Measurements from ENCODE around the gene ATG7.

The ATG7 gene

GRCh38 chr3:11367143-11367693 is 95.0 kb downstream of the ATG7 start:
- no peak for DNase-seq

DNA sequence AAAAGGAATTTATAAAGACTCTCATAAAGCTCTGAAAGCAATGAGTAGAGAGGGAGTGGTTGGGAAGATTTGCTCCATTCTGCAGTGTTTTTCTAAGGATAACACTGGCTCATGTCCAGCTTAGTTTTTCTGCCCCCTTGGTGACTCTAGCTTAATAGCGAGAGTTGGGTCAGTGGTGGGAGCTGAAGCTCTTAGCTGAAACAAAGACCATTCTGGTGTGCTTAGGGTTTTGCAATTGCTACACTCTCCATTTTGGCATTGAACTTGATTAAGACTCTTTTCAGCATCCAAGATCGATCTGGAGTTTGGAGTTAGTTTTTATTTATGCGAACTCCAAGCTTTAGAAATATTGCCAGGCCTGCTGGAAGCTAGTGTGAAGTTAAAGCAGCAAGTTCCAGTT is 98.0 kb downstream of the ATG7 start:
- no peak for DNase-seq

DNA sequence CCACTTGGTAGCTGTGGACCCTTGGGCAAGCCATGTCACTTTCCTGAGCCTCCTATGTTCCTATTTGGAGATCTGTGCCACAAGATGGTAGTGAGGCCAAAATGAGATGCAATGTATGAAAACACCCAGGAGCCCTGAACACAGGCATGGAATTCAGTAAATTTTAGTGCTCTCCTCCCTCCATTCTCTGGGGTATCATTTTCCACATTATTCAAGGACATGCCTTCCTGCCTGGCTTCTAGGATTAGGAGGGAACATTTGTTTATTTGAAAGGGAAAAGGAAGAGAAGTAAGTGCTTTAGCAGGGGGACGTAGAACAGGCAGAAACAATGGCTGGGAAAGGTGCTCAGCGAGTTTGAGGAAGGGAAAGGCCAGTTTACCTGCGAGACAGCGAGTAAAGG is 98.8 kb downstream of the ATG7 start:
- no peak for DNase-seq

DNA sequence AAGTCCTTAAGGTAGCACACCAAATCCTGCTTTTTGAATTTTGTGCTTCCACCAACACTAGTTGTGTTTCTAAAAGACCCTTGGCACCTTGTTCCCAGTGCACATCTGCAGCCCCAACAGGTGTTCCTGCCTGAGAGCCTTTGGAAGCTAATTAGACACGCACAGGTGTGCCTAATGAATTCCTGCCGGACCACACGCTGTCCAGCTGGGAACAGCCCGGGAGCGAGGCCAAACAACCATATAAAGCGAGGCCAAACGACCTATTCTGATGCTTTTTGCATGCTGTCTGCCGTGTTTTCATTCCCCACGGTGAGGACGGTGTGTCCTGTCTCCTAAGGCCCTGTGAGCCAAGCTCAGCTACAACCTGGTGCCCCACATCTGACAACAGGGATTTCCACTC is 99.5 kb downstream of the ATG7 start:
- DNase-seq: peak; percentile 6 to 62

GRCh38 chr3:11373235-11373634 is 101.0 kb downstream of the ATG7 start:
- peak; percentile 16 to 60 for DNase-seq

- DNase-seq: no peak
These were observed 101.5 kb downstream of the ATG7 start for GRCh38 chr3:11373654-11374053.

- no peak for DNase-seq
These were observed 103.3 kb downstream of the ATG7 start for GRCh38 chr3:11375333-11376088.

- no peak for DNase-seq
These were observed 105.5 kb downstream of the ATG7 start for GRCh38 chr3:11377719-11378118.

DNA sequence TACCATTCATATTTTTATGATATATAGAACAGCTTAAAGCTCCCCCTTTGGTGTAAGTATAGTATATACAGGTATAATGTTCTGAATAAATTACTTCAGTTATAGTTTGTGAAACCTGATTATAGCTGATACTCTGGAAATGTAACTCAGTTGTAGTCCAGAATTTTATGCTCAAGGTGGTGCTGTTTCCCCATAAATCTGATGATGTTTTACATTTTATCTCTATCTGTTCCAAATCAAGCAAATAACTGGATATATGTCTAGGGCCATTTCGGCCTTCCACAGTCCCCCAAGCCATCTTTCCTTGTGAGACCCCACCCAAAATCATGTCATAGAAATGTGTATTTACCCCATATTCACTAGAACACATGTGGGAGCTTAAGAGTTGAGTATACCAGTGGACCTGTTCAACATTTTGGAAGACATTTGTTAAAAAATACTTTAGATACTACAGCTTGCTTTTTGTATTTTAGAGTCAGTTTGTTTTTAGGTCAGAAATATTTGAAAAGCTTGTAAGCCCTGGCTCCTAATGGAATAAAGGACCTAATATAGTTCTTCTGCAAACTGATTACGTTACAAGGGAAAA is 107.1 kb downstream of the ATG7 start:
- DNase-seq: peak; percentile 11 to 21

DNA sequence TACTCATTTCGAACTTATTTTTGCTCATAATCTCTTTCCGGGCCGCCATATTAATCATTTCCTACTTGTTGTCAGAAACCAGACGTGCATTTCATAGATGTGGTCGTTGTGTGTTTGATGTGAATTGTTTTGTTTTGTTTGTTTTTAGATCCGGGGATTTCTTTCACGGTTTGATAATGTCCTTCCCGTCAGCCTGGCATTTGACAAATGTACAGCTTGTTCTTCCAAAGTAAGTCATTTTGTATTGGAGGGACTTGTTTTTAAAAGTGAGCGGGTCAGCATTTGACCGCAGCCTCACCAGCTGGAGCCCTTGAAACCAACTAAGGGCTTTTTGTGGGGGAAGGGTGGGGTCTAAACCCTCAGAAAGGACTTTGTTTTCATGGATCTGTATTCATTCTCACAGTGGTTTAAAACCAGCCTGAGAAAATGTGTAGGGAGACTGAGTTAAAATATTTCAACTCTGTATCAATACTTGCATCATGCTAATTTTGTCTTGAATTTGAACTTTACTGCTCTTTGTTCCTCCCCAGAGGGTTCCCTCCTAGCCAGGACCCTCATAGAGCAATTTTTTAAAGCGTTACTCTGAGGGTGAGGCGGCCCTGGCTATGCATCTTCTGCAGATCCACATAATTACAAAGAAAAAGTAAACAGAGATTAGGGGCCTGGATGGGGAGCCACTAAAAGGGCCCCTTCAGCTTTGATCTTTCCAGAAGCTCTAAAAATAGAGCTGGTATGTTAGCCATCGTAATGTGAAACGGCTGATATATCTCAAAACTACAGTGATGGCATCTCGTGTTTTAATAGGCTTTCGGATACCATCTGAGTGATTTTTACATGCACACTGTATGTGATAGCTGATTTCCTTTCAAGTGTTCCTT is 107.9 kb downstream of the ATG7 start:
- no peak for DNase-seq

GRCh38 chr3:11381141-11381540 is 108.9 kb downstream of the ATG7 start:
- peak in 1 of 2 experiments; percentile 57 for DNase-seq

DNA sequence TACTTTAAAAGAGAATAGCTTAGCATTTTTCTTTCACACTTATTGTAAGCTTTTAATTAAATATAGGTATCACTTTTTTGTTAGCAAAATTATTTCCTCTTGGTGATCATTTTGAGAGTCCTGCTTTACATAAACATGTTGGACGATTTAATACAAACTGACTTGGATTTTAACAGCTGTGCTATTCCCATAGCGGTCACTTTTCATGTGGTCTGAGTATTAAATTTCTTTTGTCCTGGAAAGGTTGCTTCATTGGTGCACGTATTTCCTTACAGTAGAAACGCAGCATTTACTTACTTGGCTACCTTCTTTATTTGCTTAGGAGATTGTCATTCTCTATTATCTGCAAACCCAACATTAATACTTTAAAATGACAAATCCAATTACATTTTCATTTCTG is 109.4 kb downstream of the ATG7 start:
- peak; percentile 2 to 57 for DNase-seq

DNA sequence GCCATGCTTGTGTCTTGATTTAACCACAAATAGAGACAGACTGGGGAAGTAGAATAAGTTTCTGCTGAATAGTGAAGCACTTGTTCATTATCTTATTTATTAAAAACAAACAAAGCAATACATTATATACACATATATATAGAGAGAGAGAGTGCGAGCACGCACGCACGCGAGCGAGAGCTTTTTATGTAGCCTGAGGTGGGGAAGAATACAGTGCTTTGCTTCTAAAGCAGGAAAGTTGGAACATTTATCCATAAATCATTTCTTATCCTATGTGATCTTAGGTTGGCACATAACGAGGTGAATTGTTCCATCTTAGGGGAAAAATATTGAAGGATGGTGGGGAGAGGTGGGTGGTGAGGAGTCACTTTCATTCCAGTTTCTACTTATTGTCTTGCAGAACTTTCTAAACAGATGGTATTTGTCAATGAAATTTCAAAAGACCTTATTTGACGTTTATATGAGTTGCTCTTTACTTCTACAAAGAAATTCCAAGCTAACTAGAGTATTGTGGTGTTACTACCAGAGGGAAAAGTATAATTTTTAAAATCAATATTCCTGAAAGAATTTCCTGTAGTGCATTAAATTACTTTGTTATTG is 110.0 kb downstream of the ATG7 start:
- DNase-seq: no peak

- DNase-seq: no peak
These were observed 111.9 kb downstream of the ATG7 start for GRCh38 chr3:11384074-11384473.

- DNase-seq: no peak
These were observed 113.1 kb downstream of the ATG7 start for GRCh38 chr3:11385326-11385725.

GRCh38 chr3:11385891-11386290 is 113.7 kb downstream of the ATG7 start:
- DNase-seq: no peak

DNA sequence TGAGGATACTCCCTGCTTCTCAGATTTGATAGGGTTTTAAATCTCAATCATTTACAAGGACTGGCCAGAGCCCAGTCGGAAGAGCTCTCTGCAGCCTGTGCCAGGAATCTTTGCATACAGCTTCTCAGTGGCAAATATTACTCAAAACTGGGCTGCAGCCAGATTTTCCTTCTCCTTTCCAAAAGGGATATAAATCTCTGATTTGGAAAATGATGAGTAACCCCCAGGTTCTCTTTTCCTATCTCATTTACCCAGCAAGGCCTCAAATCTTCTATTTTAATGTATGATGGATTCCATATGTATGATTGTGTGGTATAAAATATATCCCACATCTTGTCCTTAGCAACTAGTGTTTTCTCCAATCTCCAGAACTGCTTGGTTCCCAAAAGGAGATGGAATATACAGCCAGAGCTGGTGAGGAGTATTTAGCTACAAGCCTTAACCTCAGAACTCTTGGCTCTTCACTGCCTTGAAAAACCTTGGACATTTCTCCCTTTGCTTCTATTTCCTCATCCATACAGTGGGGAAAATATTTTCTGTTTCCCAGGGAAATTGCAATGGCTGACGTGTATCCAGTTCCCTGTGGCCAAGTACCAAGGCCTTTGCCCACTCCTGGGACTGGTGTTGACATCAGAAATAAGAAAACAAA is 114.4 kb downstream of the ATG7 start:
- DNase-seq: no peak

GRCh38 chr3:11389386-11390268 is 117.4 kb downstream of the ATG7 start:
- no peak for DNase-seq

DNA sequence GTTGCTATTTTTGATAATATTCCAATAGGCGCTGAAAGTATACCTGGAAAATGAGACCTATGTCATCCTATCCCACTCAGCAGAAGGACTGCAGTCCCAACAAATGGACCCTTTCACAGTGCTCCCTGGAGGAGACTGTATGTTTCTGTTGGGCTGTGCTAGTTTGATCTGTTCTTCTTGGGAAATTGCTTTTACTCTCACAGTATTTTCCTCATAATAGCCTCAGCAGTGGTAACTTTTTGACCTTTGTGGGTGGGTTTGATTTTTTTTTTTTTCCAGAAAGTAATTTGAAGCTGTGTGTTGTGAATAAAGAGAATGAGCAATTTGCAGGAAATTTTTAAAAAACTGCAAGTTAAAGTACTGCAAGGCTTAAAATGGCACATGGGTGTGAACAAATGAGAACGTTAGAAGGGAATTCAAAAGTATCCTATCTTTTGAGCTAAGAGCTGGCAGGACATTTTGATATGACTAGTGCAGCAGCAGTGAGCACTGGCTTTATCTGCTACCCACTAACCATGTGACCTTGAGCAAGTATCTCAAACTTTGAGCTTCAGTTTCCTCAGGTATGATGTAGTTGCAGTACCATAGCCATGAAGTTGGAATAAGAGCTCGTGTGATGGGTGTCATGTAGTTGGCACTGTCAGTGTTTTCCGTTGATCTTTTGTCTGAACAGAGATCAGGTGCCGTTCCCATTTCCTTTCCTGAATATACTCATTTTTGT is 118.4 kb downstream of the ATG7 start:
- no peak for DNase-seq

DNA sequence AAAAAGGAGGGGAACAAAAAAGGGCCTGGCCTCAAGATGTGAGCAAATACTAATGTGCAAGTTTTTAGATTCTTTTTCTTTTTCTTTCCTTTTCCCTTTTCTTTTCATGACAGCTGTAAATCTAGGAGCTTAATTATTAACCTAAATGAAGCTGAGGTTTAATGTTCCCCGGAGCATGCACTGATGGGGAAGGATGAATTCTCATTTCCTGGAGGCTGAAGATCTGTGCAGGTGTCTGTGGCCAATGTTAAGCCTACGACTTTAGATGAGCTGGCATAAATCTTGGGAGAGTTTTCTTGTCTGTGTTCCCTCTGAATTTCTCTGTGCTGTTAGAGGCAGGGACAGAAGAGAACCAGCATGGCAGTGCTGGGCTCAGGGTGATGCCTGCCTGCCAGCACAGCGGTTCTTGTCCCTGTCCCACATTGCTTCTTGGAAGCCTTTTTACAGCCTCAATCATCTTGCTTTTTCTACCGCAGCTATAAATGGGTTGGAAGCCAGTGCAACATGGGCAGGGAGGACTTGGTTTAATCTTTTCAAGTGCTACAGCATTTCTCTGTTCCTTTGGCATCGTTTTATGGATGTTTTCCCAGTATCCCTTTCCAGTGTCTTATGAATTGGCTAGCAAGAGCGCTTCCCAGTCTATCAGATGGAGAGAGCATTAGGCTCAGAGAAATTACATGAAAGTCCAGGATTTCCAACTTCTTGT is 119.1 kb downstream of the ATG7 start:
- no peak for DNase-seq

All from NCI-H2081 (cell line).